H1 (cell line): ENCODE measurements around the gene SGMS1. TPM values are rescaled to one million over a fixed set of nuclear protein-coding genes. Genes with fewer than 3 reads are reported as not detected.

Experiments used
- CTCF ChIA-PET: fragments of 300-600 bp; sonication (Branson Sonifier 250); formaldehyde crosslinking; loops from one replicate; lab custom pipeline; 2021; ENCODE audit not compliant: partially characterized antibody; lab: Charles Lee
- POLR2A ChIA-PET: fragments of 300-600 bp; sonication (Branson Sonifier 250); formaldehyde crosslinking; loops from one replicate; lab custom pipeline; 2021; ENCODE audit warnings: inconsistent platforms; ENCODE audit not compliant: partially characterized antibody; lab: Charles Lee
- DNase-seq, 2 experiments: peaks; one replicate each; pipeline versions ENCODE4 v3.0.0 to v3.0.0-alpha.2; 2010 to 2022; ENCODE audit warnings: low spot score in 2 of 2, low read depth in 1 of 2, mixed read lengths in 1 of 2
- FAIRE-seq: peaks from 2 replicates; lab custom pipeline; 2011; peaks lifted over from hg19 to GRCh38; lab: Jason Lieb, UNC
- H2AFZ ChIP-seq: 2 replicates; pipeline ENCODE4 v1.8.1; 2012; ENCODE audit warnings: low read length, inconsistent platforms
- H2AK5ac ChIP-seq: 2 replicates; pipeline ENCODE4 v1.6.1; 2013; ENCODE audit warnings: low read depth, low read length
- H2BK120ac ChIP-seq: replicated peaks from 2 replicates; pipeline ENCODE3; 2013; ENCODE audit warnings: low read depth, low read length, inconsistent platforms
- H2BK12ac ChIP-seq: 2 replicates; pipeline ENCODE4 v1.6.1; 2013; ENCODE audit warnings: low read depth, low read length
- H2BK15ac ChIP-seq: 2 replicates; pipeline ENCODE4 v1.6.1; 2013; ENCODE audit warnings: low read length
- H2BK20ac ChIP-seq: 2 replicates; pipeline ENCODE4 v1.6.1; 2013; ENCODE audit warnings: low read length
- H2BK5ac ChIP-seq: 2 replicates; pipeline ENCODE4 v1.6.1; 2013; ENCODE audit warnings: low read depth, low read length
- H3K14ac ChIP-seq: 2 replicates; pipeline ENCODE4 v1.6.1; 2013; ENCODE audit warnings: inconsistent platforms; ENCODE audit not compliant: insufficient read length
- H3K18ac ChIP-seq: 2 replicates; pipeline ENCODE4 v1.6.1; 2013; ENCODE audit warnings: low read length; ENCODE audit errors: extremely low read depth
- H3K23ac ChIP-seq: 2 replicates; pipeline ENCODE4 v1.6.1; 2013; ENCODE audit warnings: inconsistent platforms; ENCODE audit not compliant: insufficient read length
- H3K23me2 ChIP-seq: 2 replicates; pipeline ENCODE4 v1.6.1; 2013; ENCODE audit warnings: low read depth, low read length
- H3K27ac ChIP-seq: 2 replicates; pipeline ENCODE4 v1.6.1; 2011; ENCODE audit warnings: low read depth, low read length, inconsistent platforms
- H3K27me3 ChIP-seq, 4 experiments: replicated peaks in 1 of 4; 1 replicate in 1 of 4; 2 replicates in 3 of 4; pipeline versions ENCODE4 v1.6.1 to v1.8.1; 2011 to 2013; ENCODE audit warnings: low read length in 3 of 4, mild to moderate bottlenecking in 3 of 4, inconsistent platforms in 2 of 4, mixed read lengths in 2 of 4, moderate library complexity in 1 of 4; ENCODE audit not compliant: control insufficient read depth in 3 of 4, insufficient read depth in 3 of 4; ENCODE audit errors: extremely low read depth in 1 of 4
- H3K36me3 ChIP-seq, 4 experiments: 2 replicates each; pipeline versions ENCODE4 v1.6.1 to v1.8.1; 2011 to 2013; ENCODE audit warnings: mild to moderate bottlenecking in 4 of 4, low read length in 3 of 4, moderate library complexity in 2 of 4, control low read depth in 1 of 4, inconsistent platforms in 1 of 4; ENCODE audit not compliant: insufficient read depth in 4 of 4, control insufficient read depth in 2 of 4
- H3K4ac ChIP-seq: replicated peaks from 2 replicates; pipeline ENCODE3; 2013; ENCODE audit warnings: low read length, low read depth, mixed read lengths, inconsistent platforms; ENCODE audit not compliant: insufficient read length
- H3K4me1 ChIP-seq, 4 experiments: replicated peaks in 1 of 4; 1 replicate in 1 of 4; 2 replicates in 3 of 4; pipeline versions ENCODE4 v1.6.1 to v1.8.1; 2011 to 2013; ENCODE audit warnings: low read length in 3 of 4, inconsistent platforms in 2 of 4, mixed read lengths in 1 of 4; ENCODE audit not compliant: insufficient read depth in 4 of 4, control insufficient read depth in 3 of 4
- H3K4me2 ChIP-seq, 2 experiments: 2 replicates each; pipeline versions ENCODE4 v1.6.1 to v1.8.1; 2011 to 2013; ENCODE audit warnings: low read depth in 2 of 2, low read length in 2 of 2, control low read depth in 1 of 2, inconsistent platforms in 1 of 2, mild to moderate bottlenecking in 1 of 2; ENCODE audit not compliant: insufficient read depth in 1 of 2
- H3K4me3 ChIP-seq, 4 experiments: fragments of 200-600, 300-600 bp in 1 of 4; sonication (generic), shearing (Covaris generic), sonication (Bioruptor Twin) in 1 of 4; 2 replicates each; pipeline versions ENCODE4 v1.5.1 to v1.8.1; 2011 to 2016; ENCODE audit warnings: low read length in 4 of 4, low read depth in 3 of 4, control low read depth in 2 of 4, inconsistent platforms in 2 of 4, mild to moderate bottlenecking in 2 of 4, mixed read lengths in 1 of 4, moderate library complexity in 1 of 4; ENCODE audit not compliant: insufficient read depth in 2 of 4; ENCODE audit errors: extremely low read depth in 1 of 4
- H3K56ac ChIP-seq: replicated peaks from 2 replicates; pipeline ENCODE3; 2013; ENCODE audit warnings: low read depth, mild to moderate bottlenecking, mixed read lengths, low read length, inconsistent platforms; ENCODE audit not compliant: insufficient read length
- H3K79me1 ChIP-seq: 2 replicates; pipeline ENCODE4 v1.6.1; 2013; ENCODE audit warnings: low read depth, low read length, control low read depth
- H3K79me2 ChIP-seq, 2 experiments: 2 replicates each; pipeline versions ENCODE4 v1.6.1 to v1.8.1; 2012 to 2013; ENCODE audit warnings: low read length in 2 of 2, mild to moderate bottlenecking in 2 of 2, inconsistent platforms in 1 of 2; ENCODE audit not compliant: insufficient read depth in 2 of 2, control insufficient read depth in 1 of 2
- H3K9ac ChIP-seq, 4 experiments: replicated peaks in 1 of 4; 1 replicate in 1 of 4; 2 replicates in 3 of 4; pipeline versions ENCODE4 v1.6.1 to v1.8.1; 2011 to 2013; ENCODE audit warnings: low read depth in 3 of 4, low read length in 3 of 4, control low read depth in 2 of 4, mild to moderate bottlenecking in 2 of 4, moderate library complexity in 2 of 4, inconsistent platforms in 1 of 4; ENCODE audit errors: extremely low read depth in 1 of 4
- H3K9me3 ChIP-seq, 2 experiments: 2 replicates each; pipeline versions ENCODE4 v1.6.1 to v1.8.1; 2012 to 2013; ENCODE audit warnings: mild to moderate bottlenecking in 2 of 2, moderate library complexity in 2 of 2, control low read depth in 1 of 2, inconsistent platforms in 1 of 2, low read depth in 1 of 2, low read length in 1 of 2, mixed read lengths in 1 of 2; ENCODE audit not compliant: insufficient read depth in 2 of 2
- H4K20me1 ChIP-seq, 2 experiments: replicated peaks in 1 of 2; 2 replicates each; pipeline versions ENCODE3 to v1.8.1; 2011 to 2013; ENCODE audit warnings: inconsistent platforms in 2 of 2, low read length in 2 of 2, mild to moderate bottlenecking in 1 of 2; ENCODE audit not compliant: insufficient read depth in 2 of 2, control insufficient read depth in 1 of 2
- H4K5ac ChIP-seq: 2 replicates; pipeline ENCODE4 v1.6.1; 2013; ENCODE audit warnings: low read length, low read depth, mixed read lengths, inconsistent platforms; ENCODE audit not compliant: insufficient read length
- H4K8ac ChIP-seq: 2 replicates; pipeline ENCODE4 v1.8.0; 2013; ENCODE audit warnings: mild to moderate bottlenecking, moderate library complexity, low read length, inconsistent platforms; ENCODE audit not compliant: insufficient read depth; ENCODE audit errors: extremely low read depth
- H4K91ac ChIP-seq: replicated peaks from 2 replicates; pipeline ENCODE3; 2013; ENCODE audit warnings: low read length, mixed read lengths, inconsistent platforms; ENCODE audit not compliant: insufficient read length
- BCL11A ChIP-seq, 2 experiments: IDR thresholded peaks; one replicate each; pipeline ENCODE4 v1.6.1; 2011; ENCODE audit warnings: low read depth in 2 of 2, low read length in 2 of 2, mild to moderate bottlenecking in 2 of 2
- CBX5 ChIP-seq: fragments of 300-800, 300-1000 bp; sonication (generic); IDR thresholded peaks from 2 replicates; pipeline ENCODE4 v1.7.1; 2016; ENCODE audit warnings: antibody characterized with exemption, low read length, low read depth
- GABPA ChIP-seq: IDR thresholded peaks from 2 replicates; pipeline ENCODE4 v1.6.1; 2011; ENCODE audit warnings: mild to moderate bottlenecking, low read length, moderate library complexity, borderline replicate concordance; ENCODE audit not compliant: insufficient read depth
- HDAC2 ChIP-seq, 2 experiments: fragments of 300-600 bp in 1 of 2; sonication (generic) in 1 of 2; IDR thresholded peaks; 2 replicates each; pipeline ENCODE4 v1.6.1; 2011 to 2012; ENCODE audit warnings: low read depth in 2 of 2, low read length in 2 of 2, mild to moderate bottlenecking in 2 of 2, moderate library complexity in 2 of 2, borderline replicate concordance in 1 of 2, inconsistent platforms in 1 of 2
- JUN ChIP-seq: IDR thresholded peaks from 2 replicates; pipeline ENCODE4 v1.6.1; 2011; ENCODE audit warnings: low read depth, mild to moderate bottlenecking, improper control_type of control experiment, low read length
- MAFK ChIP-seq: IDR thresholded peaks from 2 replicates; pipeline ENCODE4 v1.6.1; 2012; ENCODE audit warnings: low read depth, mild to moderate bottlenecking, improper control_type of control experiment, low read length
- MAX ChIP-seq: IDR thresholded peaks from 2 replicates; pipeline ENCODE4 v1.6.1; 2012; ENCODE audit warnings: inconsistent platforms
- NANOG ChIP-seq: IDR thresholded peaks from 2 replicates; pipeline ENCODE4 v1.6.1; 2011; ENCODE audit warnings: low read length, low read depth, mild to moderate bottlenecking, inconsistent platforms; ENCODE audit not compliant: insufficient read depth, poor library complexity, severe bottlenecking
- POLR2A ChIP-seq, 2 experiments: IDR thresholded peaks; 1 replicate in 1 of 2; 2 replicates in 1 of 2; pipeline ENCODE4 v1.6.1; 2011; ENCODE audit warnings: low read depth in 2 of 2, low read length in 2 of 2, mild to moderate bottlenecking in 2 of 2; ENCODE audit errors: control extremely low read depth in 1 of 2
- RAD21 ChIP-seq, 2 experiments: IDR thresholded peaks in 1 of 2; conservative IDR thresholded peaks in 1 of 2; 2 replicates each; pipeline ENCODE4 v1.6.1; 2011; ENCODE audit warnings: low read depth in 2 of 2, low read length in 2 of 2, improper control_type of control experiment in 1 of 2, inconsistent platforms in 1 of 2, mild to moderate bottlenecking in 1 of 2, moderate library complexity in 1 of 2
- RFX5 ChIP-seq: IDR thresholded peaks from 2 replicates; pipeline ENCODE4 v1.6.1; 2011; ENCODE audit warnings: low read depth, low read length, improper control_type of control experiment, borderline replicate concordance
- TAF7 ChIP-seq: optimal IDR thresholded peaks from 2 replicates; pipeline ENCODE3; 2011; ENCODE audit warnings: low read depth, mild to moderate bottlenecking, inconsistent platforms, low read length, moderate library complexity, borderline replicate concordance
- TCF12 ChIP-seq: IDR thresholded peaks from 2 replicates; pipeline ENCODE4 v1.6.1; 2011; ENCODE audit warnings: low read depth, mild to moderate bottlenecking, low read length
- ZNF274 ChIP-seq: IDR thresholded peaks from 2 replicates; pipeline ENCODE4 v1.7.0; 2012; ENCODE audit warnings: low read length, borderline replicate concordance; ENCODE audit errors: extremely low read depth
- WGBS, 2 experiments: shearing (Covaris generic) in 1 of 2; methylation state at CpG; one replicate each; pipeline versions ENCODE4 v1.1.6 to v1.1.7; 2013 to 2015; ENCODE audit warnings: low lambda C conversion rate in 2 of 2, mixed read lengths in 2 of 2, inconsistent platforms in 1 of 2, low coverage in 1 of 2, missing lambda C conversion rate in 1 of 2; ENCODE audit not compliant: insufficient replicate concordance in 2 of 2, insufficient coverage in 1 of 2, insufficient read length in 1 of 2; ENCODE audit errors: extremely low coverage in 1 of 2, missing lambda C conversion rate in 1 of 2; 5-methylcytosine and 5-hydroxymethylcytosine counted together
- polyA plus RNA-seq, 7 experiments: library from polyadenylated mRNA; depleted of rRNA in 3 of 7; stranded (reverse) in 5 of 7; unstranded in 2 of 7; fragments of >200 nt in 5 of 7; fragments of 200-250 nt in 2 of 7; gene quantifications; 1 replicate in 5 of 7; 2 replicates in 1 of 7; 4 replicates in 1 of 7; pipeline versions ENCODE4 v1.2.1 to v1.2.3, GENCODE V29; 2011 to 2013; ENCODE audit warnings: missing spikeins in 2 of 7, mixed read lengths in 2 of 7
- total RNA-seq: library from RNA; stranded (reverse); fragmentation: NEBNext Ultra II Directional; extraction: Animal tissue kit (Norgen Biotek cat#: 25700); gene quantifications from 2 replicates; pipeline ENCODE4 v1.2.1, GENCODE V29; 2021

The SGMS1 gene
- total and polyA plus RNA-seq, 2 of the 8 experiments (the other 6 are each of a cell fraction or from before 2014, with no cell fraction given): 6.0 to 15.6 TPM

- DNase-seq (no peak), FAIRE-seq (no peak)
- no peak overlapping the region for H3K14ac ChIP-seq
- H4K8ac ChIP-seq: no peak overlapping the region
- no peak overlapping the region for H3K4ac ChIP-seq
- no peak overlapping the region for H3K23ac ChIP-seq
- no peak overlapping the region for H2AFZ ChIP-seq
- no peaks in the 10 kb centered on the region for H3K79me2 ChIP-seq
- no peaks in the 10 kb centered on the region for H3K9me3 ChIP-seq
- no peak overlapping the region for H2BK5ac ChIP-seq
- no peaks in the 10 kb centered on the region for H3K4me1 ChIP-seq
- H3K9ac ChIP-seq: no peak overlapping the region
- no peak overlapping the region for H2AK5ac ChIP-seq
- no peaks in the 10 kb centered on the region for H3K36me3 ChIP-seq
- H3K23me2 ChIP-seq: no peaks in the 10 kb centered on the region
- H3K27me3 ChIP-seq: no peaks in the 10 kb centered on the region
- H4K91ac ChIP-seq: no peak overlapping the region
- no peak overlapping the region for H3K4me3 ChIP-seq
- 85% methylated on average over 3 of the region's 3 CpGs; no CpG with 5 or more reads in 1 of the 2 experiments for WGBS, 2 experiments
- H4K20me1 ChIP-seq: no peaks in the 10 kb centered on the region
- H2BK12ac ChIP-seq: no peak overlapping the region
- H3K27ac ChIP-seq: no peak overlapping the region
- POLR2A ChIA-PET: no interaction called here
- H4K5ac ChIP-seq: no peak overlapping the region
- no peak overlapping the region for H2BK20ac ChIP-seq
- H2BK15ac ChIP-seq: no peak overlapping the region
- no peak overlapping the region for H2BK120ac ChIP-seq
- H3K56ac ChIP-seq: no peak overlapping the region
- no peak overlapping the region for H3K4me2 ChIP-seq
- H3K18ac ChIP-seq: no peak overlapping the region
- CTCF ChIA-PET: interaction anchor here (0.8 to 2.7 kb wide), 2 partner anchors 10 to 304 kb away, joined by 3 to 7 read pairs; no protein-coding TSS in a partner anchor
- H3K79me1 ChIP-seq: no peaks in the 10 kb centered on the region
- no peak for TF ChIP-seq JUN
- TF ChIP-seq BCL11A (IDR thresholded peaks at IDR 0.05; ENCODE audit: low read depth in 2 of 2, low read length in 2 of 2): no peak
- TF ChIP-seq RFX5: no peak
- no peak for TF ChIP-seq GABPA
- no peak for TF ChIP-seq ZNF274
- no peak for TF ChIP-seq RAD21 (IDR thresholded peaks at IDR 0.05 in 1 of 2, conservative IDR thresholded peaks at IDR 0.05 in 1 of 2; ENCODE audit: low read depth in 2 of 2, low read length in 2 of 2)
- TF ChIP-seq TAF7: no peak
- no peak for TF ChIP-seq MAFK
- no peak for TF ChIP-seq MAX
- TF ChIP-seq TCF12: no peak
- TF ChIP-seq POLR2A (IDR thresholded peaks at IDR 0.05; ENCODE audit: control extremely low read depth in 1 of 2, low read depth in 2 of 2, low read length in 2 of 2): no peak
- TF ChIP-seq CBX5: no peak
- TF ChIP-seq HDAC2 (IDR thresholded peaks at IDR 0.05; ENCODE audit: borderline replicate concordance in 1 of 2, low read depth in 2 of 2, low read length in 2 of 2): no peak
- TF ChIP-seq NANOG: no peak
Measured at GRCh38 chr10:50316174-50316573, 307.6 kb downstream of the SGMS1 start.
